Panc1 (cell line): Measurements from ENCODE around the gene GRK2. TPM values are rescaled to one million over a fixed set of nuclear protein-coding genes. Genes with fewer than 3 reads are reported as not detected.

Experiments used
- ATAC-seq: fragments of 200-7000 bp; cut with Tn5 transposase; 2 replicates; pipeline ENCODE4 v1.9.1; 2020; ENCODE audit warnings: mild to moderate bottlenecking, moderate library complexity
- BruUV-seq: library from RNA; stranded (reverse); fragments of 400-500 nt; replicated peaks from 2 replicates; lab custom pipeline; 2021; lab: Mats Ljungman, UMichigan
- CTCF ChIA-PET: fragments of 300-600 bp; sonication (Branson Sonifier 250); formaldehyde crosslinking; loops from one replicate; lab custom pipeline; 2022; ENCODE audit warnings: antibody characterized with exemption; lab: Charles Lee
- POLR2A ChIA-PET: fragments of 300-600 bp; sonication (Branson Sonifier 250); formaldehyde crosslinking; loops from one replicate; lab custom pipeline; 2022; ENCODE audit warnings: antibody characterized with exemption; lab: Charles Lee
- DNase-seq: peaks from one replicate; pipeline ENCODE4 v3.0.0-alpha.2; 2010; ENCODE audit warnings: low read depth, low spot score
- H3K27ac ChIP-seq: 2 replicates; pipeline ENCODE4 v1.5.1; 2011; ENCODE audit warnings: mild to moderate bottlenecking, low read length, inconsistent platforms
- H3K27me3 ChIP-seq: fragments of 200-500 bp; sonication (Bioruptor generic); 2 replicates; pipeline ENCODE4 v1.6.0; 2014; ENCODE audit warnings: low read length, inconsistent platforms; ENCODE audit not compliant: control insufficient read depth, insufficient read depth
- H3K36me3 ChIP-seq: fragments of 200-500 bp; sonication (Bioruptor generic); 2 replicates; pipeline ENCODE4 v1.5.1; 2014; ENCODE audit warnings: inconsistent platforms, mild to moderate bottlenecking, low read length, moderate library complexity; ENCODE audit not compliant: control insufficient read depth, insufficient read depth
- H3K4me1 ChIP-seq: 2 replicates; pipeline ENCODE4 v1.5.1; 2011; ENCODE audit warnings: inconsistent platforms, mild to moderate bottlenecking, low read length, moderate library complexity; ENCODE audit not compliant: control insufficient read depth, insufficient read depth
- H3K4me3 ChIP-seq, 2 experiments: 2 replicates each; pipeline ENCODE4 v1.5.1; 2011 to 2012; ENCODE audit warnings: low read depth in 2 of 2, low read length in 2 of 2, mild to moderate bottlenecking in 2 of 2, inconsistent platforms in 1 of 2, moderate library complexity in 1 of 2
- H3K9me3 ChIP-seq: fragments of 200-500 bp; sonication (Bioruptor generic); 2 replicates; pipeline ENCODE4 v1.5.1; 2014; ENCODE audit warnings: low read depth, mild to moderate bottlenecking, inconsistent platforms, low read length, moderate library complexity; ENCODE audit not compliant: control insufficient read depth, insufficient read depth
- POLR2AphosphoS5 ChIP-seq: IDR thresholded peaks from 2 replicates; pipeline ENCODE4 v1.6.1; 2012; ENCODE audit warnings: mild to moderate bottlenecking, low read depth, low read length, moderate library complexity
- SIN3A ChIP-seq: IDR thresholded peaks from 2 replicates; pipeline ENCODE4 v1.6.1; 2012; ENCODE audit warnings: low read depth, mild to moderate bottlenecking, low read length, moderate library complexity, borderline replicate concordance; ENCODE audit not compliant: insufficient read depth
- TCF7L2 ChIP-seq: IDR thresholded peaks from 2 replicates; pipeline ENCODE4 v1.6.1; 2011; ENCODE audit warnings: mild to moderate bottlenecking, low read depth, low read length, inconsistent platforms
- in situ Hi-C: cut with HindIII; loops from 2 replicates; pipeline ENCODE4 v1.10.0; 2016; ENCODE audit warnings: low sequenced_read_pairs, low pct_unique_long_range_greater_than_20kb
- intact Hi-C: fragments of 100-400 bp; cut with micrococcal nuclease; formaldehyde crosslinking; loops from one replicate; pipeline ENCODE4 v1.10.0; 2022; ENCODE audit not compliant: unreplicated experiment
- total RNA-seq: library from RNA; stranded (reverse); gene quantifications from one replicate; pipeline ENCODE4 v1.2.1, GENCODE V29; 2021; ENCODE audit not compliant: unreplicated experiment
- TF ChIP-seq, protein P1 (sequence below), 2 experiments: IDR thresholded peaks; 2 replicates each; pipeline ENCODE4 v1.6.1; 2011 to 2012; ENCODE audit warnings: low read depth in 2 of 2, control low read depth in 1 of 2, low read length in 1 of 2, mild to moderate bottlenecking in 1 of 2, moderate library complexity in 1 of 2; ENCODE audit not compliant: insufficient read depth in 1 of 2
- TF ChIP-seq, protein P2 (sequence below): fragments of 450-650 bp; IDR thresholded peaks from 2 replicates; pipeline ENCODE4 v1.5.1; 2017; ENCODE audit warnings: mild to moderate bottlenecking

Gene GRK2
- total RNA-seq, 1 experiment from 2014 or later: 103 TPM

DNA sequence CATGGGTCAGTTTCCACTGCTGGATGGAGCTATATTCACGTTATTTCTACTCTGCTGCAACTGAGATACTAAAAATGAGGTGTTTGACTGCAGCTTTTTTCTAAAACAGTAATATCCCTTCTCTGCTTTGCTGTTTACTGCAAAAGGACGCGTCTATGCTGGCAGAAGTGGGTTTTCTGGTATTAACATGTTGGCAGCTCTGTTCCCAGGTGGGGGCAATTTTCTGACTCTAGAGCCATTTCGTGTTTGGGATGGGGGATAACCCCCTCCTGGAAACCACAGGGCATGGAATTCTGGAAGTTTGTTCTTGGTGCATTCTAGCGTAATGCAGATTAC is 4.9 kb downstream of the GRK2 start:
- intact Hi-C loops: no loop called here
- Histone ChIP-seq H3K36me3 (no peaks in the 10 kb centered on the region; the same call in 1 of the 2 replicates), H3K9me3 (no peaks in the 10 kb centered on the region), H3K27ac (no peak overlapping the region), H3K4me1 (peaks cover 45% of the 10 kb centered on the region), H3K4me3 (no peak overlapping the region), H3K27me3 (no peaks in the 10 kb centered on the region)
- ChIA-PET POLR2A (no interaction called here), CTCF (interaction anchor here (0.5 kb wide), 1 partner anchor 185 kb away, joined by 6 read pairs; no protein-coding TSS in a partner anchor)
- DNase-seq (no peak), ATAC-seq (no peak)
- BruUV-seq: TSS peak; percentile 25
- no peak for TF ChIP-seq SIN3A
- TF ChIP-seq, protein P1, sequence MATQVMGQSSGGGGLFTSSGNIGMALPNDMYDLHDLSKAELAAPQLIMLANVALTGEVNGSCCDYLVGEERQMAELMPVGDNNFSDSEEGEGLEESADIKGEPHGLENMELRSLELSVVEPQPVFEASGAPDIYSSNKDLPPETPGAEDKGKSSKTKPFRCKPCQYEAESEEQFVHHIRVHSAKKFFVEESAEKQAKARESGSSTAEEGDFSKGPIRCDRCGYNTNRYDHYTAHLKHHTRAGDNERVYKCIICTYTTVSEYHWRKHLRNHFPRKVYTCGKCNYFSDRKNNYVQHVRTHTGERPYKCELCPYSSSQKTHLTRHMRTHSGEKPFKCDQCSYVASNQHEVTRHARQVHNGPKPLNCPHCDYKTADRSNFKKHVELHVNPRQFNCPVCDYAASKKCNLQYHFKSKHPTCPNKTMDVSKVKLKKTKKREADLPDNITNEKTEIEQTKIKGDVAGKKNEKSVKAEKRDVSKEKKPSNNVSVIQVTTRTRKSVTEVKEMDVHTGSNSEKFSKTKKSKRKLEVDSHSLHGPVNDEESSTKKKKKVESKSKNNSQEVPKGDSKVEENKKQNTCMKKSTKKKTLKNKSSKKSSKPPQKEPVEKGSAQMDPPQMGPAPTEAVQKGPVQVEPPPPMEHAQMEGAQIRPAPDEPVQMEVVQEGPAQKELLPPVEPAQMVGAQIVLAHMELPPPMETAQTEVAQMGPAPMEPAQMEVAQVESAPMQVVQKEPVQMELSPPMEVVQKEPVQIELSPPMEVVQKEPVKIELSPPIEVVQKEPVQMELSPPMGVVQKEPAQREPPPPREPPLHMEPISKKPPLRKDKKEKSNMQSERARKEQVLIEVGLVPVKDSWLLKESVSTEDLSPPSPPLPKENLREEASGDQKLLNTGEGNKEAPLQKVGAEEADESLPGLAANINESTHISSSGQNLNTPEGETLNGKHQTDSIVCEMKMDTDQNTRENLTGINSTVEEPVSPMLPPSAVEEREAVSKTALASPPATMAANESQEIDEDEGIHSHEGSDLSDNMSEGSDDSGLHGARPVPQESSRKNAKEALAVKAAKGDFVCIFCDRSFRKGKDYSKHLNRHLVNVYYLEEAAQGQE (IDR thresholded peaks at IDR 0.05; ENCODE audit: insufficient read depth in 1 of 2, low read depth in 2 of 2, low read length in 1 of 2): no peak
- TF ChIP-seq, protein P2, sequence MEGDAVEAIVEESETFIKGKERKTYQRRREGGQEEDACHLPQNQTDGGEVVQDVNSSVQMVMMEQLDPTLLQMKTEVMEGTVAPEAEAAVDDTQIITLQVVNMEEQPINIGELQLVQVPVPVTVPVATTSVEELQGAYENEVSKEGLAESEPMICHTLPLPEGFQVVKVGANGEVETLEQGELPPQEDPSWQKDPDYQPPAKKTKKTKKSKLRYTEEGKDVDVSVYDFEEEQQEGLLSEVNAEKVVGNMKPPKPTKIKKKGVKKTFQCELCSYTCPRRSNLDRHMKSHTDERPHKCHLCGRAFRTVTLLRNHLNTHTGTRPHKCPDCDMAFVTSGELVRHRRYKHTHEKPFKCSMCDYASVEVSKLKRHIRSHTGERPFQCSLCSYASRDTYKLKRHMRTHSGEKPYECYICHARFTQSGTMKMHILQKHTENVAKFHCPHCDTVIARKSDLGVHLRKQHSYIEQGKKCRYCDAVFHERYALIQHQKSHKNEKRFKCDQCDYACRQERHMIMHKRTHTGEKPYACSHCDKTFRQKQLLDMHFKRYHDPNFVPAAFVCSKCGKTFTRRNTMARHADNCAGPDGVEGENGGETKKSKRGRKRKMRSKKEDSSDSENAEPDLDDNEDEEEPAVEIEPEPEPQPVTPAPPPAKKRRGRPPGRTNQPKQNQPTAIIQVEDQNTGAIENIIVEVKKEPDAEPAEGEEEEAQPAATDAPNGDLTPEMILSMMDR: no peak
- TF ChIP-seq TCF7L2: no peak
- TF ChIP-seq POLR2AphosphoS5: no peak
- in situ Hi-C loops: no loop called here

DNA sequence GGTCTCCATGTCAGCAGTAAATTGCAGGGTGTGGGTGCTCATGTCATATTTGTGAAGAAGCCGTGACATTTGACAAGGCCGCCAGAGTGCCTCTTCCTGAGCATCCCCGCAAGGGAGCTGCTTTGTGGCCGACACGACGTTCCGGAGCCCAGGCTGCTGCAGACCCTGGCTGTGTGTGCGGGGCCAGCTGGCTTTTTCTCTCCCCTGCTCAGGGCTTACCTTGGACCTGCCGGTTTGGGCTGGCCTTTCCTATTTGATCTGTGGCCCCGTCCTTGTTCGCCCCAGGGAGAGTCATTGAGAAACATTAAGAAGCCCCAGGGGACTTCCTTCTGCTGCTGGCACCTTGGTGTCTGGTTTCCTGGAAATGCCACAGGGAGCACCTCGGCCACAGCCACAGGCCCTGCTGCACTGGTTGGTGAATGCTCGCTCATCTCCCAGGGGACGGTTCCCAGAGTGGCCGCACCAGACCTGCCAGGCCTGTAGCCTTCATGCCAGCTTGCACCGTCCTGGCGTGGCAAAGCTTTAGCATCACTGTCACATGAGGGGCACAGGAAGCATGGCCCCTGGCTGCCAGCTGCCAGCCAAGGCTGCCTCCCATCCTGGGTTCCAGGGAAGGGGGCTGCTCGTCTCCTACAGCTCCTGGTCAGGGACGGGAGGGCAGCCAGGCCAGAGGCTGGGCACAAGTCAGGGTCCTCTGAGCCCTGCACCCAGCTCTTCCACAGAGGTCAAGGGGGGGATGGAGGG is 5.4 kb downstream of the GRK2 start:
- TF ChIP-seq, protein P2: no peak
- DNase-seq (no peak), ATAC-seq (no peak)
- ChIA-PET POLR2A (no interaction called here), CTCF (interaction anchor here (0.6 kb wide), 1 partner anchor 45 kb away, joined by 6 read pairs; no protein-coding TSS in a partner anchor)
- Histone ChIP-seq H3K36me3 (no peaks in the 10 kb centered on the region; the same call in 1 of the 2 replicates), H3K4me1 (peaks cover 48% of the 10 kb centered on the region), H3K27ac (no peak overlapping the region), H3K9me3 (no peaks in the 10 kb centered on the region), H3K4me3 (no peak overlapping the region), H3K27me3 (no peaks in the 10 kb centered on the region)
- intact Hi-C loops (no loop called here), in situ Hi-C loops (no loop called here)
- no TSS peak for BruUV-seq
